GM18507 (cell line): ENCODE measurements around the gene TERB2.
"Not testable (repeated sequence)": the region's sequence is repeated elsewhere in the genome, so short reads cannot be mapped to it uniquely, and the experiment has no call there.

Experiments
- DNase-seq: peaks from one replicate; pipeline ENCODE4 v3.0.0; 2011; ENCODE audit warnings: low read depth; ENCODE audit not compliant: insufficient read length; ENCODE audit errors: extremely low spot score
- FAIRE-seq: peaks from 2 replicates; lab custom pipeline; 2011; peaks lifted over from hg19 to GRCh38; lab: Jason Lieb, UNC

Gene TERB2

GRCh38 chr15:44997632-44998031 is 41.1 kb downstream of the TERB2 start:
- DNase-seq, FAIRE-seq: not testable (repeated sequence)

GRCh38 chr15:44999105-44999504 is 42.6 kb downstream of the TERB2 start:
- FAIRE-seq (no peak), DNase-seq (no peak)

GRCh38 chr15:45001180-45001579 is 44.7 kb downstream of the TERB2 start:
- peak; percentile 57 for FAIRE-seq

GRCh38 chr15:45003731-45004410 is 47.4 kb downstream of the TERB2 start:
- FAIRE-seq = peak; percentile 59

More at GRCh38 chr15:45001180-45001579, 44.7 kb downstream of the TERB2 start:
- DNase-seq = not testable (repeated sequence)

GRCh38 chr15:45004590-45005175 is 48.2 kb downstream of the TERB2 start:
- peak; percentile 15 for FAIRE-seq
- not testable (repeated sequence) for DNase-seq

More at GRCh38 chr15:45003731-45004410, 47.4 kb downstream of the TERB2 start:
- DNase-seq = not testable (repeated sequence)

- FAIRE-seq (no peak), DNase-seq (no peak)
Measured at GRCh38 chr15:45009046-45009445, 52.6 kb downstream of the TERB2 start.

GRCh38 chr15:45015114-45015513 is 58.6 kb downstream of the TERB2 start:
- not testable (repeated sequence) for DNase-seq, FAIRE-seq

- DNase-seq, FAIRE-seq: not testable (repeated sequence)
Measured at GRCh38 chr15:45020222-45020900, 63.9 kb downstream of the TERB2 start.

GRCh38 chr15:45020901-45021259 is 64.4 kb downstream of the TERB2 start:
- FAIRE-seq, DNase-seq: not testable (repeated sequence)

GRCh38 chr15:45021348-45021747 is 64.9 kb downstream of the TERB2 start:
- DNase-seq = no peak
- FAIRE-seq = no peak

- FAIRE-seq (peak; percentile 72), DNase-seq (peak; percentile 97)
Measured at GRCh38 chr15:45022871-45023658, 66.6 kb downstream of the TERB2 start, which contains the start of gene SORD. SORD (plus strand) TSS chr15:45023195; CDS start chr15:45023284, 89 bp downstream.

GRCh38 chr15:45023659-45024225 is 67.3 kb downstream of the TERB2 start:
- FAIRE-seq (no peak), DNase-seq (no peak)

GRCh38 chr15:45024649-45025048 is 68.2 kb downstream of the TERB2 start:
- FAIRE-seq, DNase-seq: not testable (repeated sequence)

GRCh38 chr15:45025627-45026026 is 69.1 kb downstream of the TERB2 start:
- not testable (repeated sequence) for FAIRE-seq, DNase-seq

- DNase-seq = no peak
- FAIRE-seq = no peak
Measured at GRCh38 chr15:45026651-45027190, 70.2 kb downstream of the TERB2 start.

- FAIRE-seq (peak; percentile 21), DNase-seq (no peak)
Measured at GRCh38 chr15:45027220-45027619, 70.7 kb downstream of the TERB2 start.
